Anterior cingulate cortex (tissue), 58 donors: Measurements from ENCODE around the gene KIAA0040.
A peak's percentile ranks its signal among the peaks of the same experiment; 100 is the strongest.

Source experiments
- DNase-seq, 58 donors: peaks; one replicate each; lab custom pipeline; 2025; lab: John Stamatoyannopoulos, UW

The KIAA0040 gene

GRCh38 chr1:175172503-175172902, 20.1 kb downstream of the KIAA0040 start:
- DNase-seq = no peak

- no peak for DNase-seq
These were observed 21.3 kb downstream of the KIAA0040 start for GRCh38 chr1:175171036-175171913.

- DNase-seq = no peak
These were observed 23.1 kb downstream of the KIAA0040 start for GRCh38 chr1:175169286-175170018.

- no peak for DNase-seq
These were observed 23.8 kb downstream of the KIAA0040 start for GRCh38 chr1:175168782-175169181.

GRCh38 chr1:175167861-175168260, 24.7 kb downstream of the KIAA0040 start:
- DNase-seq = no peak

- DNase-seq = no peak
These were observed 25.8 kb downstream of the KIAA0040 start for GRCh38 chr1:175166746-175167145.

- no peak for DNase-seq
These were observed 27.8 kb downstream of the KIAA0040 start for GRCh38 chr1:175164751-175165150.

- no peak for DNase-seq
These were observed 28.9 kb downstream of the KIAA0040 start for GRCh38 chr1:175163702-175164101.

- no peak for DNase-seq
These were observed 29.6 kb downstream of the KIAA0040 start for GRCh38 chr1:175162955-175163354.

- peak in 7 of 58 donors; percentile 2 to 11 (median 3) for DNase-seq
These were observed 34.4 kb downstream of the KIAA0040 start for GRCh38 chr1:175158170-175158591.

- DNase-seq = no peak
These were observed 35.4 kb downstream of the KIAA0040 start for GRCh38 chr1:175157200-175157599.

- DNase-seq = no peak
These were observed 36.6 kb downstream of the KIAA0040 start for GRCh38 chr1:175155936-175156335.

- DNase-seq = no peak
These were observed 37.1 kb downstream of the KIAA0040 start for GRCh38 chr1:175155473-175155856.

GRCh38 chr1:175154629-175155472, 37.7 kb downstream of the KIAA0040 start:
- DNase-seq = peak in 43 of 58 donors; percentile 4 to 75 (median 22)

GRCh38 chr1:175152006-175152652, 40.4 kb downstream of the KIAA0040 start:
- peak in 49 of 58 donors; percentile 6 to 67 (median 27) for DNase-seq

- DNase-seq = peak in 18 of 58 donors; percentile 3 to 41 (median 18)
These were observed 41.8 kb downstream of the KIAA0040 start for GRCh38 chr1:175150596-175151319.

- DNase-seq = no peak
These were observed 44.5 kb downstream of the KIAA0040 start for GRCh38 chr1:175148068-175148467.

GRCh38 chr1:175147569-175147968, 45.0 kb downstream of the KIAA0040 start:
- no peak for DNase-seq

- peak in 33 of 58 donors; percentile 1 to 58 (median 17) for DNase-seq
These were observed 45.9 kb downstream of the KIAA0040 start for GRCh38 chr1:175146529-175147213.
